ENCODE results near the gene FUT7.
"Not testable (repeated sequence)": the region's sequence is repeated elsewhere in the genome, so short reads cannot be mapped to it uniquely, and the experiment has no call there.

Gene FUT7

GRCh38 chr9:137007108-137007815 is 24.6 kb downstream of the FUT7 start:
- no peak overlapping the region for H3K4me3 ChIP-seq (ENCODE audit: low read depth, low read length)
- no peak for DNase-seq (ENCODE audit: low read depth, low spot score)
- no peak for TF ChIP-seq CTCF (IDR thresholded peaks at IDR 0.05; ENCODE audit: insufficient read depth, low read length, missing control alignments)
- ChIA-PET CTCF (interaction anchor here (1.2 to 1.4 kb wide), 2 partner anchors 8 to 21 kb away, joined by 3 to 4 read pairs; partner anchors contain the start of gene ABCA2), POLR2A (no interaction called here)

GRCh38 chr9:137006116-137007003 is 25.5 kb downstream of the FUT7 start:
- ChIA-PET POLR2A (no interaction called here), CTCF (interaction anchor here (1.2 to 1.4 kb wide), 2 partner anchors 9 to 22 kb away, joined by 3 to 4 read pairs; partner anchors contain the start of gene ABCA2)
- TF ChIP-seq CTCF (IDR thresholded peaks at IDR 0.05; ENCODE audit: insufficient read depth, low read length, missing control alignments): no peak

GRCh38 chr9:137004285-137004684 is 27.6 kb downstream of the FUT7 start:
- POLR2A ChIA-PET: not testable (repeated sequence)
- TF ChIP-seq CTCF (IDR thresholded peaks at IDR 0.05; ENCODE audit: insufficient read depth, low read length, missing control alignments): peak; percentile 13
- CTCF ChIA-PET: interaction anchor here (1.8 kb wide), 1 partner anchor 12 kb away, joined by 6 read pairs; the partner anchor contains the start of gene PAXX

More at GRCh38 chr9:137006116-137007003, 25.5 kb downstream of the FUT7 start:
- DNase-seq (ENCODE audit: low read depth, low spot score): no peak
- no peak overlapping the region for H3K4me3 ChIP-seq (ENCODE audit: low read depth, low read length)

GRCh38 chr9:137002646-137003041 is 29.2 kb downstream of the FUT7 start:
- H3K4me3 ChIP-seq (ENCODE audit: low read depth, low read length): no peak overlapping the region
- DNase-seq (ENCODE audit: low read depth, low spot score): no peak
- ChIA-PET CTCF (interaction anchor here (0.8 to 1.7 kb wide), 5 partner anchors 14 to 55 kb away, joined by 3 to 15 read pairs (median 4); no protein-coding TSS in a partner anchor), POLR2A (no interaction called here)
- TF ChIP-seq CTCF (IDR thresholded peaks at IDR 0.05; ENCODE audit: insufficient read depth, low read length, missing control alignments): no peak

More at GRCh38 chr9:137004285-137004684, 27.6 kb downstream of the FUT7 start:
- H3K4me3 ChIP-seq (ENCODE audit: low read depth, low read length); DNase-seq (ENCODE audit: low read depth, low spot score): not testable (repeated sequence)

GRCh38 chr9:137001857-137002645 is 29.8 kb downstream of the FUT7 start:
- POLR2A ChIA-PET: no interaction called here
- no peak for TF ChIP-seq CTCF (IDR thresholded peaks at IDR 0.05; ENCODE audit: insufficient read depth, low read length, missing control alignments)
- CTCF ChIA-PET: interaction anchor here (0.8 to 1.7 kb wide), 5 partner anchors 25 to 54 kb away, joined by 3 to 15 read pairs (median 4); no protein-coding TSS in a partner anchor
- no peak for DNase-seq (ENCODE audit: low read depth, low spot score)
- no peak overlapping the region for H3K4me3 ChIP-seq (ENCODE audit: low read depth, low read length)
